G401 (cell line): ENCODE measurements around the gene SRSF6. TPM values are rescaled to one million over a fixed set of nuclear protein-coding genes. Genes with fewer than 3 reads are reported as not detected.
A peak's percentile ranks its signal among the peaks of the same experiment; 100 is the strongest.
"Not testable (repeated sequence)": the region's sequence is repeated elsewhere in the genome, so short reads cannot be mapped to it uniquely, and the experiment has no call there.

Experiments used
- DNase-seq: peaks from one replicate; pipeline ENCODE4 v3.0.0-alpha.2; 2015; ENCODE audit warnings: low spot score
- in situ Hi-C: cut with HindIII; loops from 2 replicates; pipeline ENCODE4 v1.10.0; 2016; ENCODE audit warnings: low sequenced_read_pairs, mixed read lengths
- total RNA-seq: library from RNA; depleted of rRNA; stranded (reverse); fragments of >200 nt; shearing (Covaris generic); gene quantifications from 2 replicates; pipeline ENCODE4 v1.2.3, GENCODE V29; 2014

Gene SRSF6
- total RNA-seq, 1 experiment from 2014 or later: 24.1 TPM

- in situ Hi-C loops: no loop called here
- DNase-seq: no peak
Observed at GRCh38 chr20:43446361-43446879, 11.3 kb upstream of the SRSF6 start.

GRCh38 chr20:43448431-43448747, 9.3 kb upstream of the SRSF6 start:
- DNase-seq, in situ Hi-C loops: not testable (repeated sequence)

DNA sequence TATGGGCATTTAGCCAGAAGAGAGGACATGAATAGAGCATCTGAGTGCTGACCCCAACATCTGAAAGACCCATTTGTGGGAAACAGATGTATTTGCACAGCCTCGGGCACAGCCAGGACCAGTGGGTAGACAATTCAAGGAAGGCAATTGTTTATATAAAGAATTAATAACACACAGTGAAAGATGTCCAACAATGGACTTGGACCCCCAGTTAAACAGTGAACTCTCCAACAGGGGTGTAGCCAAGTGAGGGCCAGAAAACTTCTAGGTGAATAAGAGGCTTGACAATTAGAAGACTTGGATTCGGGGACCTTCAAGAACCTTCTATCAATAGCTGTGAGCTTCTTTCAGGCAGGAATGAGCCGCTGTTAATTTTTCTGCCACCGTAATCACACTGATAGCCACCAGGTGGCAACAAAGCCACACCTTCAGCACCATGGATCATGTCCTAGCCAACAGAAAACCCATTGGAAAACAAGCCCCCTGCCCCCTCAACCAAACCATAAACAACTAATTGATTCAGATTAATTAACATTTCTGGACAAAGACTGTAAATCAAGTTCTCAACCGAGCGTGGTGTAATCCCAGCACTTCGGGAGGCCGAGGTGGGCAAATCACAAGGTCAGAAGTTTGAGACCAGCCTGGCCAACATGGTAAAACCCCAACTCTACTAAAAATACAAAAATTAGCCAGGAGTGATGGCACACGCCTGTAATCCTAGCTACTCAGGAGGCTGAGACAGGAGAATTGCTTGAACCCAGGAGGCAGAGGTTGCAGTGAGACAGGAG, 8.8 kb upstream of the SRSF6 start:
- DNase-seq: peak; percentile 58
- in situ Hi-C loops: no loop called here

DNA sequence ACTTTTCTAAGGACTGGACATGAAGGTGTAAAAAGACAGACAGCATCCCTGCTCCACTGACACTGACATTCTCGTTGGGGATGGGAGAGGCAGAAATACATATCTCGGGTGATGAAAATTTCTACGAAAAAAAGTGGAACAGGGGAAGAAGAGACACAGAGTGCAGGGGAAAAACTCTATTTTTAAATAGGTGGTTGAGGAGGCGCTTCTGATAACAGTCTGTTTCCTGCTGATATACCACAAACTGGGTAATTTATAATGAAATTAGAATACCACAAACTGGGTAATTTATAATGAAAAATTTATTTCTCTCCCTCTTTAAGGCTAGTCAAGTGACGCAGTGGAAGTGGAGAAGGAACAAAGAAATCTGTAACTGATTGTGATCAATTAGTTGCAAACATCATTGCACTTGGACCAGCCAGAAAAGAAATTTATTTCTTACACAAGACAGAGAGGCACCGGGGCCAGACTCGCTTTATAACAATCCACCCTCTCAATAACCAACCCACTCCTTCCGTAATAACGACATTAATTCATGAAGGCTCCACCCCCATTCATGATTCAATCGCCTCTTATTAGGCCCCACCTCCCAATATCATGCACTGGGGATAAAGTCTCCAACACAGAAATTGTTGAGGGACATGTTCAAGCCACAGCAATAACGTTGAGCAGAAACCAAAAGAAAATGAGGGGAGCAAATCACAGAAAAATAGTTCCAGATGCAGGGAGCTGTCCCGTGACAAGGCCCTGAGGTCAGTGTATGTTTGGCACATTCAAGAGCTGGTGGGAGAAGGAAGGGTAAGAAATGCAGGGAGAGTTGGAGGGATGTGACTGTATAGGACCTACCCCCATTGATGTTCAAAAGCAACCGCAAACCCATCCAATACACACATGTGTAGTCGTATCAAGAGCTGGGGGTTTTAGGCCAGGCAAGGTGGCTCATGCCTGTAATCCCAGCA, 6.6 kb upstream of the SRSF6 start:
- DNase-seq: no peak
- in situ Hi-C loops: no loop called here

GRCh38 chr20:43452404-43453126, 5.1 kb upstream of the SRSF6 start:
- no peak for DNase-seq
- in situ Hi-C loops: no loop called here

DNA sequence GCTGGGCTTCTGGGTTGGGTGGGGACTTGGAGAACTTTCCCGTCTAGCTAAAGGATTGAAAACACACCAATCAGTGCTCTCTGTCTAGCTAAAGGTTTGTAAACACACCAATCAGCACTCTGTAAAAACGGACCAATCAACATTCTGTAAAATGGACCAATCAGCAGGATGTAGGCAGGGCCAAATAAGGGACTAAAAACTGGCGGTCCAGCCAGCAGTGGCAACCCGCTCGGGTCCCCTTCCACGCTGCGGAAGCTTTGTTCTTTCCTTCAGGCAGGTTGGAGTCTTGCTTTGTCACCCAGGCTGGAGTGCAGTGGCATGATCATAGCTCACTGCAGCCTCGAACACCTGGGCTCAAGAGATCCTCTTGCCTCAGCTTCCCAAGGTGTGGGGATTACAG, 1.4 kb upstream of the SRSF6 start:
- in situ Hi-C loops, DNase-seq: not testable (repeated sequence)

DNA sequence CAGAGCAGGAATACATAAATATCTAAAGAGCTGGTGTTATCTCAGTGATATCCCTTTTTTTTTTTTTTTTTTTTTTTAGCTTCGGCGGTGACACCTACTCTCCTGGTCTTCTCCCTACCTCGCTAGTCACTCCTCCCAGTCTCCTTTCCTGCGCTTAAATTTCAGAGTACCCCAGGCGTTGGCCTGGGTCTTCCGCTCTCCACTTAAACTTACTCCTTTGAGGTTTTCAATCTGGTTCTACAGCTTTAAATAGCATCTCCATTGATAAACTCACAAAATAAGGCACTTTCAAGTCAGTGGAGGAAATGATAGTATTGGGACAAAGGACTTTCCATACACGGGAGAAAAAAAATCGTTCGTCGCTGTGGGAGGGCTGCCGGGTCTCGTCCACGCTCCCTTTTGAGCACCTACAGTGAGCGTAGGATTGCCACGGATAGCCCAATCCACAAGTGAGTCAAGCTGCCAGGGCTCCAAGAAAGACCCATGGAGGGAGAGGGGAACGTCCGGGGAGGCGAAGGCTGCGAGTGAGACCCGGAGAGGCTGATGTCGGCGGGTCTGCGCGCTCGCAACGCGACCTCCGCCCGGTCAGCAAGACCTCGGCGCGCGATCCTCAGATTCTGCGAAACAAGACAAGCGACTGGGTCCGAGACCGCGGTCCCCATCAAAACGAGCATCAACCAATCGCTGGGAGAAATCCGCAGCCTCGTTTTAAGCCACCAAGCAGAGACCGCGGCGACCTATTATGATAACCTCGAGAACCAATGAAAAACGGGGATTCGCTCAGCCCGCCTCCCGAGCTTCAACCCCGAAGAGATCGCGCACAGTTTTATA, 672 bp upstream of the SRSF6 start:
- DNase-seq: peak; percentile 95
- in situ Hi-C loops: no loop called here

- in situ Hi-C loops: no loop called here
- no peak for DNase-seq
Observed at GRCh38 chr20:43458422-43458924, 777 bp downstream of the SRSF6 start.

GRCh38 chr20:43459022-43459942, 1.6 kb downstream of the SRSF6 start:
- in situ Hi-C loops: no loop called here
- no peak for DNase-seq

GRCh38 chr20:43460172-43460829, 2.6 kb downstream of the SRSF6 start:
- in situ Hi-C loops: no loop called here
- DNase-seq: no peak

- in situ Hi-C loops: no loop called here
- DNase-seq: no peak
Observed at GRCh38 chr20:43460830-43461200, 3.1 kb downstream of the SRSF6 start.

DNA sequence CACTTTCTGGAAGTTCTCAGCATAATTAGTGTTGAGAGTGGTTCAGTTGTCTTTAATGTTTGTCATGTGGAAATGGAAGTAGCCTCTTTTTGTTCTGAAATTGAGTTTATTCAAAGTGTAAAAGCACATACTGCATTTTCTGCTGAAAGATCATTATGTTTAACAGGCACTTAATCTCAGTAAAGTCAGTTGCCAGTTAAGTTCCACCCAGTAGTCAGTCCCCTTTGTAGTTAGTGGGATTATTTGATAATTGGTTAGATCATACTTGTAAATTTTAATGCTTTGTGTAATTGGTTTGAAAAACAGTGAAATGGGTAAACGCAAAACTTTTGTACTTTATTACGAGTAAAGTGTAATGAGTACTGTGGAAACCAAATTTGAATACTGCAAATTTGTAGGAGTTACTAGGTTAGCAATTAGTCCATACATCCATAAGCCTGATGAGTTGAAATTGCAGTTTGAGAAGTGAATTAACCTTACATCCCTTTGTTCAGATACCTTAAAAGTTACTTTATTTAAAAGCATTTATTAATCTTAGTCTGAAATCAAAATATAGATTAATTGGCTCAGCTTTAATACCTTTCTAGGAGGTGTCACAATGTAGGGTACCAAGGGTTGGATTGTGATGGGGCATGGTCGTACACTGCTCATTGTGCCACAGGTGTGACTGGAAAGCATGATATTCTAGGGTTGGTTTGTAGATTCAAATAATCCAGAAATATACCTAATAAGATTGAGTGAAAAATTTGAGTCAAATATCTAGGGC, 4.4 kb downstream of the SRSF6 start:
- in situ Hi-C loops: no loop called here
- no peak for DNase-seq

DNA sequence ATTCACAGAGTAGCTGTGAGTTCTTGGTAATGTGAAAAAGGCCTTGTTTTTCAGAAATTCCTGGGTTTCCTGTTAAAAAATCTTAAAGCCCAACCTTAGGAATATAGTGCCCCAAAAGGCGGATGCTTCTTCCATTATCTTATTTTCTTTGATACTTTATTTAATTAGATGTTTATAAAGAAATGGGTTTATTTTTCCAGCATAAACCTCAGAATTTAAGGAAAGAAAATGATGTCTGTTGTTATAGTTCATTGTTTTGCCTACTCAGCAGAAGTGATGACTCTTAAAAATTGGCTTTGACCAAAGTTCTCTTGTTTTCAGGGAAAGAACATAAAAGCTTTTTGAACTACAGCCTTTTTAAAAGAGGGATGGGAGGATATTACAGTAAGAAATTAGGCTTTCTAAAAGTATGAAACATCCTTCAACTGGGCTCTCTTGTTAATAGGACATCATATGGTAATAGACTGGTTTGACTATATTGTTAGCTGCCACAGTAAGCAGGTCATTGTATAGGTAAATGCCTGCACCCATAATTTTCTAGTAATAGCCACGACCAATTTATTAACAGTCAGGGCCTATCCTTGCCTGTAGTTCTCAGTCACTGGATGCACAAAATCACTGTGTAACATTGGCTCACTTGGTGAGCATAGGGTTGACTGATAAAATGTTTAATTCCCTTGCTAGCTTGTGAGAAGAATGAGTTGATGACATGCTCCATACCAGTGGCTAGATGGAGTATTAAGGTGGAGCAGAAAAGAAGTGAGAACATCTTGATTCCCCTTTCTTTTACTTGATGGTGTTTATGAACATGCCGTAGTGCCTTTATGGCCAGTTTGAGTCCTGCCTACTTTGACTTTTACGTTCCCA, 5.2 kb downstream of the SRSF6 start:
- DNase-seq: no peak
- in situ Hi-C loops: no loop called here

DNA sequence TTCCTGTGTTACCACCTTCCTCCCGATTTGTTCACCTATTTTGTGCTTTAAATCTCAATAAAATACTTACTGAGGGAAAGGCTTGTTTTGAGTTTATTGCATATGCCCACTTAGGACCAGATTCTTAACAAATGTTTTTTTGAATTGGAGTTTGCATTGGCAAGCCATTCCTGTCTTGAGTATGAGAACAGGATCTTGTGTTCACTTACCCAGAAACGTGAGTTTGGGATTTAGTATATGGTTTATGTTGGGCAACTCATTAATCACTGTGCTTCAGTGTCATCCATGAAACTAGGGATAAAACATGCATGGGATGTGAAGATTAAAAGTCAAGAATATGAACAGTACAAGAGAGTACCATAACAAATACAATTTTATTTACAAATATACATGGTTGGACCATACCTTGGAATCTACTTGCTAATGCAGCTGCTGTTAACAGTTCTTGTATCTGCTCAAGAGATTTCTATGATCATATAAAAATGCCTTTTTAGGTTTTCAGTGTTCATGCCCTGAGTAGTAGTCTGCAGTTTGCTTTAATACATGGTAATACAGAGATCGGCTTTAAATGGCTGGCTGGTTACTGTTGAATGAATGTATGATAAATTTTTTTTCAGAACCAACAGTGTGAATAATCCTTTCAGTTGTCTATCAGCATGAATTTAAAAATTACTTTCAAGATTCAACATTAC, 6.0 kb downstream of the SRSF6 start:
- no peak for DNase-seq
- in situ Hi-C loops: no loop called here

- DNase-seq: no peak
Observed at GRCh38 chr20:43464219-43464790, 6.6 kb downstream of the SRSF6 start.

More at GRCh38 chr20:43464219-43464790, 6.6 kb downstream of the SRSF6 start:
- in situ Hi-C loops: no loop called here
